GM23248 (cell line): ENCODE results near the gene ITPKB. TPM values are rescaled to one million over a fixed set of nuclear protein-coding genes. Genes with fewer than 3 reads are reported as not detected.

ENCODE experiments used
- DNase-seq: peaks from one replicate; pipeline ENCODE4 v3.0.0-alpha.2; 2015
- H2AFZ ChIP-seq: fragments of 200-600 bp; sonication (generic); 2 replicates; pipeline ENCODE4 v1.6.1; 2016; ENCODE audit warnings: antibody characterized with exemption
- H3F3A ChIP-seq: fragments of 200-600 bp; sonication (generic); 2 replicates; pipeline ENCODE4 v1.6.1; 2016; ENCODE audit warnings: mild to moderate bottlenecking, antibody characterized with exemption, mixed run types; ENCODE audit not compliant: insufficient read depth
- H3K27ac ChIP-seq: fragments of 200-600 bp; sonication (generic); 2 replicates; pipeline ENCODE4 v1.5.1; 2016; ENCODE audit warnings: mild to moderate bottlenecking
- H3K27me3 ChIP-seq: fragments of 200-600 bp; sonication (generic); replicated peaks from 2 replicates; pipeline ENCODE4 v1.6.1; 2016; ENCODE audit warnings: mild to moderate bottlenecking; ENCODE audit not compliant: insufficient read depth
- H3K36me3 ChIP-seq: fragments of 200-600 bp; sonication (generic); 2 replicates; pipeline ENCODE4 v1.6.1; 2016; ENCODE audit warnings: low read depth, mild to moderate bottlenecking
- H3K4me1 ChIP-seq: fragments of 200-600 bp; sonication (generic); 2 replicates; pipeline ENCODE4 v1.6.1; 2016; ENCODE audit warnings: mild to moderate bottlenecking; ENCODE audit not compliant: insufficient read depth
- H3K4me2 ChIP-seq: fragments of 200-600 bp; sonication (generic); one replicate; pipeline ENCODE4 v1.6.1; 2016; ENCODE audit warnings: mild to moderate bottlenecking; ENCODE audit not compliant: unreplicated experiment
- H3K4me3 ChIP-seq: fragments of 200-600 bp; sonication (generic); 2 replicates; pipeline ENCODE4 v1.5.1; 2016; ENCODE audit warnings: mild to moderate bottlenecking
- H3K79me2 ChIP-seq: fragments of 200-600 bp; sonication (generic); 2 replicates; pipeline ENCODE4 v1.6.1; 2016; ENCODE audit warnings: mild to moderate bottlenecking; ENCODE audit not compliant: insufficient read depth
- H3K9ac ChIP-seq: fragments of 200-600 bp; sonication (generic); 2 replicates; pipeline ENCODE4 v1.6.1; 2016; ENCODE audit warnings: mild to moderate bottlenecking
- H3K9me2 ChIP-seq: fragments of 200-600 bp; sonication (generic); 2 replicates; pipeline ENCODE4 v1.6.1; 2016; ENCODE audit warnings: mixed run types, mild to moderate bottlenecking, moderate library complexity; ENCODE audit not compliant: insufficient read depth
- H3K9me3 ChIP-seq: fragments of 200-600 bp; sonication (generic); one replicate; pipeline ENCODE4 v1.6.1; 2017; ENCODE audit warnings: low read depth
- H4K20me1 ChIP-seq: fragments of 200-600 bp; sonication (generic); 2 replicates; pipeline ENCODE4 v1.6.0; 2016; ENCODE audit not compliant: insufficient read depth
- EZH2 ChIP-seq: fragments of 200-600 bp; sonication (generic); IDR thresholded peaks from 2 replicates; pipeline ENCODE4 v1.6.1; 2018; ENCODE audit warnings: antibody characterized with exemption, mild to moderate bottlenecking; ENCODE audit not compliant: insufficient read depth, poor library complexity, severe bottlenecking
- EZH2phosphoT487 ChIP-seq: fragments of 200-600 bp; sonication (generic); IDR thresholded peaks from 2 replicates; pipeline ENCODE4 v1.6.1; 2018; ENCODE audit warnings: antibody characterized with exemption, moderate library complexity, mild to moderate bottlenecking, low read depth; ENCODE audit not compliant: insufficient read depth
- WGBS, 2 experiments: methylation state at CpG; one replicate each; pipeline ENCODE4 v1.1.6; 2015 to 2017; ENCODE audit warnings: low lambda C conversion rate in 2 of 2, low coverage in 1 of 2; ENCODE audit errors: missing lambda C conversion rate in 2 of 2; 5-methylcytosine and 5-hydroxymethylcytosine counted together
- in situ Hi-C: fragments of 300-500 bp; cut with MboI; formaldehyde crosslinking; loops from 2 replicates; pipeline ENCODE4 v1.15.0; 2020
- polyA plus RNA-seq: library from polyadenylated mRNA; unstranded; fragments of >200 nt; fragmentation: Nextera tagmentation; extraction: Ambion mirVana; gene quantifications from 2 replicates; pipeline ENCODE4 v1.2.1, GENCODE V29; 2016
- total RNA-seq: library from RNA; depleted of rRNA; stranded (reverse); fragments of >200 nt; shearing (Covaris generic); gene quantifications from 2 replicates; pipeline ENCODE4 v1.2.3, GENCODE V29; 2014

Gene ITPKB
- total and polyA plus RNA-seq, 2 experiments from 2014 or later = 0.26 to 0.86 TPM

- Histone ChIP-seq H3K36me3 (no peaks in the 10 kb centered on the region), H4K20me1 (no peaks in the 10 kb centered on the region), H3K27ac (peak overlapping the region; percentile 55), H3K4me2 (peak overlapping the region; percentile 83), H3K9me2 (no peaks in the 10 kb centered on the region), H3K27me3 (no peaks in the 10 kb centered on the region), H3K4me1 (peaks cover 32% of the 10 kb centered on the region), H3K4me3 (peak overlapping the region; percentile 54), H3K9me3 (no peaks in the 10 kb centered on the region), H2AFZ (no peak overlapping the region), H3K9ac (peak overlapping the region; percentile 49), H3F3A (peaks cover 28% of the 10 kb centered on the region), H3K79me2 (no peaks in the 10 kb centered on the region)
- 3% methylated on average over 15 of the region's 15 CpGs for WGBS, 2 experiments
- peak; percentile 91 for DNase-seq
- TF ChIP-seq EZH2phosphoT487 = no peak
- TF ChIP-seq EZH2 = no peak
- in situ Hi-C loops = no loop called here
These were observed 74.5 kb downstream of the ITPKB start for GRCh38 chr1:226664413-226665101.

GRCh38 chr1:226663327-226663704, 75.8 kb downstream of the ITPKB start:
- DNase-seq = no peak
- TF ChIP-seq EZH2phosphoT487 (no peak), EZH2 (no peak)
- H3K9me3 ChIP-seq = no peaks in the 10 kb centered on the region
- no peak overlapping the region for H2AFZ ChIP-seq
- H3K4me1 ChIP-seq = peaks cover 32% of the 10 kb centered on the region
- H3K27me3 ChIP-seq = no peaks in the 10 kb centered on the region
- 47 to 62% methylated on average over 7 of the region's 7 CpGs for WGBS, 2 experiments
- peak overlapping the region; percentile 49 for H3K9ac ChIP-seq
- H3K4me2 ChIP-seq = peak overlapping the region; percentile 83
- H3K36me3 ChIP-seq = no peaks in the 10 kb centered on the region
- no peaks in the 10 kb centered on the region for H3K9me2 ChIP-seq
- H3F3A ChIP-seq = peaks cover 28% of the 10 kb centered on the region
- no peaks in the 10 kb centered on the region for H4K20me1 ChIP-seq
- in situ Hi-C loops = no loop called here
- H3K27ac ChIP-seq = peak overlapping the region; percentile 55
- no peaks in the 10 kb centered on the region for H3K79me2 ChIP-seq
- peak overlapping the region; percentile 54; the same call in 1 of the 2 replicates for H3K4me3 ChIP-seq

- Histone ChIP-seq H3K27ac (peak overlapping the region; percentile 55), H3K9me3 (no peaks in the 10 kb centered on the region), H4K20me1 (no peaks in the 10 kb centered on the region), H3K36me3 (no peaks in the 10 kb centered on the region), H3K4me3 (0 out of 2 replicates have a peak overlapping the region, but pooled peaks have one; percentile 4), H3F3A (peaks cover 28% of the 10 kb centered on the region), H3K27me3 (no peaks in the 10 kb centered on the region), H3K4me2 (peak overlapping the region; percentile 83), H3K9me2 (no peaks in the 10 kb centered on the region), H2AFZ (no peak overlapping the region), H3K79me2 (no peaks in the 10 kb centered on the region), H3K9ac (peak overlapping the region; percentile 49), H3K4me1 (peaks cover 32% of the 10 kb centered on the region)
- 1 to 3% methylated on average over 13 of the region's 13 CpGs for WGBS, 2 experiments
- in situ Hi-C loops = no loop called here
- no peak for TF ChIP-seq EZH2
- TF ChIP-seq EZH2phosphoT487 = no peak
- peak; percentile 97 for DNase-seq
These were observed 76.3 kb downstream of the ITPKB start for GRCh38 chr1:226662642-226663326.

- Histone ChIP-seq H3K27ac (peak overlapping the region; percentile 55), H3K4me3 (no peak overlapping the region), H3F3A (peaks cover 33% of the 10 kb centered on the region), H3K27me3 (no peaks in the 10 kb centered on the region), H2AFZ (no peak overlapping the region), H3K4me1 (peaks cover 39% of the 10 kb centered on the region), H3K36me3 (no peaks in the 10 kb centered on the region), H3K9ac (peak overlapping the region; percentile 49), H3K4me2 (peak overlapping the region; percentile 83), H4K20me1 (no peaks in the 10 kb centered on the region), H3K79me2 (no peaks in the 10 kb centered on the region), H3K9me3 (no peaks in the 10 kb centered on the region), H3K9me2 (no peaks in the 10 kb centered on the region)
- in situ Hi-C loops = no loop called here
- 8 to 10% methylated on average over 6 of the region's 6 CpGs for WGBS, 2 experiments
- TF ChIP-seq EZH2 = no peak
- TF ChIP-seq EZH2phosphoT487 = no peak
- peak; percentile 32 for DNase-seq
These were observed 77.1 kb downstream of the ITPKB start for GRCh38 chr1:226661965-226662364.
